Neural progenitor cell (in vitro differentiated cells): Measurements from ENCODE around the gene VPS37B. TPM values are rescaled to one million over a fixed set of nuclear protein-coding genes. Genes with fewer than 3 reads are reported as not detected.

ENCODE experiments used
- DNase-seq: peaks from one replicate; pipeline ENCODE4 v3.0.0-alpha.2; 2016; ENCODE audit warnings: low spot score
- H2AFZ ChIP-seq: fragments of 200-600 bp; sonication (generic); replicated peaks from 2 replicates; pipeline ENCODE4 v1.6.1; 2016; ENCODE audit warnings: antibody characterized with exemption
- H3F3A ChIP-seq: fragments of 200-600 bp; sonication (generic); 2 replicates; pipeline ENCODE4 v1.6.1; 2016; ENCODE audit warnings: antibody characterized with exemption, low read depth
- H3K27ac ChIP-seq: fragments of 200-600 bp; sonication (generic); 2 replicates; pipeline ENCODE4 v1.5.1; 2016; ENCODE audit warnings: mild to moderate bottlenecking
- H3K27me3 ChIP-seq: fragments of 200-600 bp; sonication (generic); 2 replicates; pipeline ENCODE4 v1.6.1; 2016; ENCODE audit warnings: mild to moderate bottlenecking, moderate library complexity
- H3K36me3 ChIP-seq: fragments of 200-600 bp; sonication (generic); 2 replicates; pipeline ENCODE4 v1.5.1; 2016
- H3K4me1 ChIP-seq: fragments of 200-600 bp; sonication (generic); 2 replicates; pipeline ENCODE4 v1.6.1; 2016; ENCODE audit warnings: mixed run types
- H3K4me2 ChIP-seq: fragments of 200-600 bp; sonication (generic); 2 replicates; pipeline ENCODE4 v1.6.1; 2016
- H3K4me3 ChIP-seq: fragments of 200-600 bp; sonication (generic); 2 replicates; pipeline ENCODE4 v1.5.1; 2016
- H3K79me2 ChIP-seq: fragments of 200-600 bp; sonication (generic); 2 replicates; pipeline ENCODE4 v1.6.1; 2016; ENCODE audit warnings: low read depth
- H3K9ac ChIP-seq: fragments of 200-600 bp; sonication (generic); 2 replicates; pipeline ENCODE4 v1.6.1; 2016
- H3K9me3 ChIP-seq: fragments of 200-600 bp; sonication (generic); 2 replicates; pipeline ENCODE4 v1.5.1; 2016; ENCODE audit warnings: low read depth
- H4K20me1 ChIP-seq: fragments of 200-600 bp; sonication (generic); 2 replicates; pipeline ENCODE4 v1.6.1; 2016; ENCODE audit warnings: low read depth
- H3K27ac Mint-ChIP-seq: 3 replicates; pipeline ENCODE4 v1.8.0; 2021; ENCODE audit warnings: mixed read lengths
- H3K27me3 Mint-ChIP-seq: 2 replicates; pipeline ENCODE4 v1.8.0; 2022; ENCODE audit warnings: low read depth, mild to moderate bottlenecking, inconsistent platforms, moderate library complexity, mixed read lengths; ENCODE audit not compliant: insufficient read depth
- H3K36me3 Mint-ChIP-seq: 3 replicates; pipeline ENCODE4 v1.8.0; 2021; ENCODE audit warnings: mixed read lengths
- H3K4me1 Mint-ChIP-seq: 3 replicates; pipeline ENCODE4 v1.8.0; 2021; ENCODE audit warnings: mixed read lengths
- H3K4me3 Mint-ChIP-seq: 3 replicates; pipeline ENCODE4 v1.8.0; 2021; ENCODE audit warnings: mild to moderate bottlenecking, moderate library complexity, mixed read lengths
- H3K9me3 Mint-ChIP-seq: 3 replicates; pipeline ENCODE4 v1.8.0; 2020; ENCODE audit warnings: mixed read lengths
- EZH2 ChIP-seq: fragments of 200-600 bp; sonication (generic); IDR thresholded peaks from 2 replicates; pipeline ENCODE4 v1.6.1; 2017; ENCODE audit warnings: antibody characterized with exemption, mild to moderate bottlenecking, moderate library complexity
- EZH2phosphoT487 ChIP-seq: fragments of 200-600 bp; sonication (generic); IDR thresholded peaks from 2 replicates; pipeline ENCODE4 v1.6.1; 2017; ENCODE audit warnings: antibody characterized with exemption
- total RNA-seq: library from RNA; depleted of rRNA; stranded (reverse); fragments of >200 nt; gene quantifications from 2 replicates; pipeline ENCODE4 v1.2.3, GENCODE V29; 2015; ENCODE audit warnings: low replicate concordance
- TF ChIP-seq, protein P1 (sequence below): fragments of 200-600 bp; sonication (generic); IDR thresholded peaks from 2 replicates; pipeline ENCODE4 v1.5.1; 2017; ENCODE audit warnings: antibody characterized with exemption, mild to moderate bottlenecking

Gene VPS37B
- total RNA-seq, 1 donor from 2014 or later = 19.4 TPM

DNA sequence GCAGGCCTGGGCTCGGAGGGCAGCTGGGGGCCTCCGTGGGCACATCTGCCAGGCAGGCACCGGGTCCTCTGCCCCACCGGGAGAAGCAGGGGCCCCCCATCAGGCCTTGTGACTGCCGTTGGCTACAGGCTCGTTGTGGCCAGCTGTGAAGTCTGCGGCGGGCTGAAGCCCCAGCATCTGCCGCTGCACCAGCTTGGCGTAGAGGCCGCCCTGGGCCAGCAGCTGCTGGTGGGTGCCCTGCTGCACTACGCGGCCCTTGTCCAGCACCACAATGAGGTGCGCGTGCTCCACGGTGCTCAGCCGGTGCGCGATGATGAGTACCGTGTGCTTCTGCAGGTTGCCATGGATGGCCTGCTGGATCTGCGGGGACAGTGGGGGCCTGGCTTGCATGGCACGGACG is 33.9 kb upstream of the VPS37B start:
- Mint-ChIP-seq H3K27ac (no peak overlapping the region), H3K36me3 (peaks cover 3% of the 10 kb centered on the region), H3K4me1 (peaks cover 9% of the 10 kb centered on the region), H3K4me3 (no peak overlapping the region), H3K9me3 (no peaks in the 10 kb centered on the region), H3K27me3 (peaks cover 2% of the 10 kb centered on the region)
- H3K27ac ChIP-seq = no peak overlapping the region
- H3K4me1 ChIP-seq = peaks cover 7% of the 10 kb centered on the region
- DNase-seq = no peak
- H4K20me1 ChIP-seq = no peaks in the 10 kb centered on the region
- no peak overlapping the region for H3K9ac ChIP-seq
- no peaks in the 10 kb centered on the region for H3K36me3 ChIP-seq
- no peak overlapping the region for H3K4me3 ChIP-seq
- TF ChIP-seq EZH2 = no peak
- TF ChIP-seq, protein P1, sequence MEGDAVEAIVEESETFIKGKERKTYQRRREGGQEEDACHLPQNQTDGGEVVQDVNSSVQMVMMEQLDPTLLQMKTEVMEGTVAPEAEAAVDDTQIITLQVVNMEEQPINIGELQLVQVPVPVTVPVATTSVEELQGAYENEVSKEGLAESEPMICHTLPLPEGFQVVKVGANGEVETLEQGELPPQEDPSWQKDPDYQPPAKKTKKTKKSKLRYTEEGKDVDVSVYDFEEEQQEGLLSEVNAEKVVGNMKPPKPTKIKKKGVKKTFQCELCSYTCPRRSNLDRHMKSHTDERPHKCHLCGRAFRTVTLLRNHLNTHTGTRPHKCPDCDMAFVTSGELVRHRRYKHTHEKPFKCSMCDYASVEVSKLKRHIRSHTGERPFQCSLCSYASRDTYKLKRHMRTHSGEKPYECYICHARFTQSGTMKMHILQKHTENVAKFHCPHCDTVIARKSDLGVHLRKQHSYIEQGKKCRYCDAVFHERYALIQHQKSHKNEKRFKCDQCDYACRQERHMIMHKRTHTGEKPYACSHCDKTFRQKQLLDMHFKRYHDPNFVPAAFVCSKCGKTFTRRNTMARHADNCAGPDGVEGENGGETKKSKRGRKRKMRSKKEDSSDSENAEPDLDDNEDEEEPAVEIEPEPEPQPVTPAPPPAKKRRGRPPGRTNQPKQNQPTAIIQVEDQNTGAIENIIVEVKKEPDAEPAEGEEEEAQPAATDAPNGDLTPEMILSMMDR = no peak
- no peak for TF ChIP-seq EZH2phosphoT487
- H3K9me3 ChIP-seq = no peaks in the 10 kb centered on the region
- H3F3A ChIP-seq = peaks cover 5% of the 10 kb centered on the region
- no peak overlapping the region for H2AFZ ChIP-seq
- no peaks in the 10 kb centered on the region for H3K79me2 ChIP-seq
- no peak overlapping the region for H3K4me2 ChIP-seq
- no peaks in the 10 kb centered on the region for H3K27me3 ChIP-seq

DNA sequence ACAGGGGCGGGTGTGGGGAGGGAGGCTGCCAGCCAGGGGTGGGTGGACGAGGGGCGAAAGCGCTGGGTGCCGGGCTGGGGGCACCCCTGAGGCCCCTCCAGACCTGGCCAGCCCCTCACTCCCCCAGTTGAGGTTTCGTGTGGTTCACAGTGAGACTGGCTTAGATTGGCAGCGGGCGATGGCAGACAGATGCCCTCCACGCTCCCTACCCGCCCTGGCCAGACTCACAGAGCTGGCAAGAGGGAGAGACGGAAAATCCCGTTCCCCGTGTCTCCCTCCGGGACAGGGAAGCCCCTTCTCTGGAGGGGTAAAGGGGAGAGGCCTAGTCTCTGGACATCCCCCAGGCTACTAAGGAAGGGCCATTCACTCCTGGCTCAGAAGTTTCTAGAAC is 33.2 kb upstream of the VPS37B start:
- Histone ChIP-seq H3K9me3 (no peaks in the 10 kb centered on the region), H2AFZ (no peak overlapping the region)
- no peaks in the 10 kb centered on the region for H3K9me3 Mint-ChIP-seq

GRCh38 chr12:122928404-122929147 is 32.7 kb upstream of the VPS37B start:
- Histone ChIP-seq H3K27me3 (no peaks in the 10 kb centered on the region), H3K4me3 (no peak overlapping the region), H3K27ac (no peak overlapping the region), H3K9ac (no peak overlapping the region), H2AFZ (peak overlapping the region; percentile 10), H3K4me2 (no peak overlapping the region), H3K36me3 (no peaks in the 10 kb centered on the region), H3K4me1 (peaks cover 7% of the 10 kb centered on the region), H3F3A (peaks cover 4% of the 10 kb centered on the region), H4K20me1 (no peaks in the 10 kb centered on the region), H3K9me3 (no peaks in the 10 kb centered on the region), H3K79me2 (no peaks in the 10 kb centered on the region)
- TF ChIP-seq, protein P1 = no peak
- Mint-ChIP-seq H3K27ac (peak overlapping the region; percentile 92), H3K36me3 (peaks cover 3% of the 10 kb centered on the region), H3K4me3 (no peak overlapping the region), H3K9me3 (no peaks in the 10 kb centered on the region), H3K27me3 (peaks cover 2% of the 10 kb centered on the region), H3K4me1 (peaks cover 9% of the 10 kb centered on the region)
- no peak for DNase-seq

More for the DNA sequence above, 33.2 kb upstream of the VPS37B start:
- Histone ChIP-seq H3K4me2 (no peak overlapping the region), H3K79me2 (no peaks in the 10 kb centered on the region), H3K9ac (no peak overlapping the region), H3K27me3 (no peaks in the 10 kb centered on the region), H3K4me1 (peaks cover 7% of the 10 kb centered on the region), H3K36me3 (no peaks in the 10 kb centered on the region), H3K27ac (no peak overlapping the region), H3K4me3 (no peak overlapping the region), H4K20me1 (no peaks in the 10 kb centered on the region), H3F3A (peaks cover 4% of the 10 kb centered on the region)
- peaks cover 9% of the 10 kb centered on the region for H3K4me1 Mint-ChIP-seq
- H3K36me3 Mint-ChIP-seq = peaks cover 3% of the 10 kb centered on the region
- peaks cover 2% of the 10 kb centered on the region for H3K27me3 Mint-ChIP-seq
- DNase-seq = no peak
- TF ChIP-seq EZH2 = no peak
- TF ChIP-seq, protein P1 = no peak
- TF ChIP-seq EZH2phosphoT487 = no peak
- no peak overlapping the region for H3K4me3 Mint-ChIP-seq
- H3K27ac Mint-ChIP-seq = no peak overlapping the region
